Upper lobe of left lung (tissue), 4 donors: ENCODE results near the gene KRTAP5-5.

ENCODE experiments used
- CTCF ChIP-seq, 6 experiments: fragments of 450-650 bp in 4 of 6; fragments of 200-600 bp in 2 of 6; sonication (generic) in 2 of 6; IDR thresholded peaks; one replicate each; pipeline ENCODE4 v1.5.1; 2016 to 2019; ENCODE audit warnings: antibody characterized with exemption in 6 of 6
- POLR2A ChIP-seq, 4 donors: fragments of 450-650 bp; IDR thresholded peaks; one replicate each; pipeline ENCODE4 v1.5.1; 2016 to 2017; ENCODE audit warnings: antibody characterized with exemption in 4 of 4, mild to moderate bottlenecking in 2 of 4

- TF ChIP-seq CTCF (IDR thresholded peaks at IDR 0.05) (no peak), POLR2A (IDR thresholded peaks at IDR 0.05) (no peak)
Observed at GRCh38 chr11:1645357-1645821, 15.8 kb downstream of the KRTAP5-5 start.
